GM12892 (cell line): ENCODE measurements around the gene OTOS.

Experiments used
- POLR2A ChIP-seq: IDR thresholded peaks from 2 replicates; pipeline ENCODE4 v1.6.1; 2011; ENCODE audit warnings: low read depth, low read length, control low read depth
- POLR2AphosphoS5 ChIP-seq: IDR thresholded peaks from 2 replicates; pipeline ENCODE4 v1.6.1; 2011; ENCODE audit warnings: low read depth, low read length, control low read depth
- TAF1 ChIP-seq: IDR thresholded peaks from 2 replicates; pipeline ENCODE4 v1.6.1; 2011; ENCODE audit warnings: low read depth, mild to moderate bottlenecking, control low read depth, low read length, borderline replicate concordance

- TF ChIP-seq TAF1 (no peak), POLR2AphosphoS5 (no peak), POLR2A (no peak)
Observed at GRCh38 chr2:240145461-240145860, 5.0 kb upstream of the OTOS start.
